Gastrocnemius medialis (tissue), 4 donors: ENCODE results near the gene BBOX1. TPM values are rescaled to one million over a fixed set of nuclear protein-coding genes. Genes with fewer than 3 reads are reported as not detected.
A peak's percentile ranks its signal among the peaks of the same experiment; 100 is the strongest.
"Not testable (repeated sequence)": the region's sequence is repeated elsewhere in the genome, so short reads cannot be mapped to it uniquely, and the experiment has no call there.

ENCODE experiments used
- ATAC-seq, 2 donors: fragments of 150-250 bp; one replicate each; pipeline ENCODE4 v1.9.1; 2016
- DNase-seq, 2 donors: peaks; one replicate each; pipeline ENCODE4 v3.0.0-alpha.2; 2019
- H3K27ac ChIP-seq, 4 donors: fragments of 200-600 bp; sonication (generic); 1 replicate in 1 of 4; 2 replicates in 3 of 4; pipeline ENCODE4 v1.5.1; 2016 to 2018; ENCODE audit warnings: mild to moderate bottlenecking in 2 of 4, moderate library complexity in 1 of 4
- H3K27me3 ChIP-seq, 3 donors: fragments of 200-600 bp; sonication (generic) in 2 of 3; 1 replicate in 1 of 3; 2 replicates in 2 of 3; pipeline versions ENCODE4 v1.5.1 to v1.6.0; 2016 to 2019; ENCODE audit warnings: mild to moderate bottlenecking in 1 of 3, moderate library complexity in 1 of 3
- H3K36me3 ChIP-seq, 2 donors: fragments of 200-600 bp; sonication (generic) in 1 of 2; one replicate each; pipeline ENCODE4 v1.5.1; 2017 to 2018
- H3K4me1 ChIP-seq, 2 donors: fragments of 200-600 bp; sonication (generic) in 1 of 2; one replicate each; pipeline ENCODE4 v1.5.1; 2016 to 2017; ENCODE audit warnings: mild to moderate bottlenecking in 2 of 2
- H3K4me3 ChIP-seq, 4 donors: fragments of 200-600 bp; sonication (generic) in 3 of 4; 1 replicate in 1 of 4; 2 replicates in 3 of 4; pipeline ENCODE4 v1.5.1; 2016 to 2019; ENCODE audit warnings: mild to moderate bottlenecking in 2 of 4
- H3K9me3 ChIP-seq, 3 donors: fragments of 200-600 bp; sonication (generic) in 2 of 3; 1 replicate in 1 of 3; 2 replicates in 2 of 3; pipeline ENCODE4 v1.5.1; 2016 to 2019
- POLR2A ChIP-seq, 2 donors: fragments of 450-650 bp; IDR thresholded peaks; one replicate each; pipeline ENCODE4 v1.6.1; 2017; ENCODE audit warnings: antibody characterized with exemption in 2 of 2, mild to moderate bottlenecking in 2 of 2, moderate library complexity in 2 of 2
- in situ Hi-C, 4 donors: fragments of 200-750 bp; cut with MboI; loops; one replicate each; pipeline versions ENCODE4 v1.15.0 to v1.8.0; 2017; ENCODE audit warnings: low sequenced_read_pairs in 4 of 4
- intact Hi-C: fragments of 100-400 bp; cut with DNase I; formaldehyde crosslinking; loops from one replicate; pipeline ENCODE4 v1.15.1; 2023; ENCODE audit warnings: low total_unique reads
- total RNA-seq, 4 donors: library from RNA; depleted of rRNA; stranded (reverse); fragments of >200 nt; gene quantifications; one replicate each; pipeline versions ENCODE4 v1.1.0 to v1.2.3, GENCODE V29; 2016
- TF ChIP-seq, protein P1 (sequence below), 5 experiments: fragments of 450-650 bp in 3 of 5; fragments of 200-600 bp in 2 of 5; sonication (generic) in 2 of 5; IDR thresholded peaks in 4 of 5; conservative IDR thresholded peaks in 1 of 5; 1 replicate in 4 of 5; 2 replicates in 1 of 5; pipeline ENCODE4 v1.5.1; 2016 to 2019; ENCODE audit warnings: antibody characterized with exemption in 5 of 5, mild to moderate bottlenecking in 3 of 5, moderate library complexity in 3 of 5

BBOX1 gene
- total RNA-seq, 4 donors from 2014 or later: 0.25 to 10.2 (median 0.65) TPM; not detected in 1

DNA sequence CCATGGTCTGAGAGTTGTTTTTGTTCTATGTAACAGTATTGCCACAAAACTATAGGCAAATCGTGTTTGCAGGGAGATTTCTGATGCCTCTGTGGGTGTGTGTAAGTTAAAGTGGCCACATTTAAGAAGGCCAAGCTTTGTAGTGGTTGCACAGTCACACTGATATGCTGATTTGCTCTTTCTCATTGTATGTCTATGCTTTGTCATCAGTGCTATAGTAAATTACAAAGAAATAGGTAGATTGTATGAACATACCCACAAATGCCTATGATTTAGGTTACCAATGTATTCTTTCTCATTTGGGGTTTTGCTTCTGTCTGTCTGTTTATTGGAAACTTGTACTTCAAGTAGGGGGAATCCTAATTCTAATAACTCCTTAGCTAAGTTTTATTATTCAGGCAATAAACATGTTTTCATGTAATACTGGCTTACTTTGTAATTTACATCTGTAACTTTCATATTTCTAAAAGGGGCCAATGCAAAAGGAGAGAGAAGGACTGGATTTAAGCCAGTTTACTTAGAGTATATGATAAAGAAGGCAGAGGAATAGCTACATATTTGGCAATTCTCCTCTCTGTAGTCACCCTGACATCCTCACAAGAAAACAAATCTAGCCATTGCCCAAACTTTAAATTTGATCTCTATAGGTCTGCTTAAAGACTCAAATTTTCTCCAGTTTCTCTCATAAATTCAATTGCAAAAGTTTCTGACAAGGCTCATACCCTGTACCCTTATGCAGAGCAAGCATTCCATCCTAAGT, 44.7 kb upstream of the BBOX1 start:
- peak overlapping the region in 3 of 4 donors; percentile 55 to 59 (median 56) for H3K4me3 ChIP-seq
- intact Hi-C loops: no loop called here
- ATAC-seq: no peak
- H3K27ac ChIP-seq: peak overlapping the region; percentile 29 to 72 (median 66)
- H3K36me3 ChIP-seq: no peaks in the 10 kb centered on the region
- DNase-seq: no peak
- no peaks in the 10 kb centered on the region for H3K27me3 ChIP-seq
- TF ChIP-seq, protein P1, sequence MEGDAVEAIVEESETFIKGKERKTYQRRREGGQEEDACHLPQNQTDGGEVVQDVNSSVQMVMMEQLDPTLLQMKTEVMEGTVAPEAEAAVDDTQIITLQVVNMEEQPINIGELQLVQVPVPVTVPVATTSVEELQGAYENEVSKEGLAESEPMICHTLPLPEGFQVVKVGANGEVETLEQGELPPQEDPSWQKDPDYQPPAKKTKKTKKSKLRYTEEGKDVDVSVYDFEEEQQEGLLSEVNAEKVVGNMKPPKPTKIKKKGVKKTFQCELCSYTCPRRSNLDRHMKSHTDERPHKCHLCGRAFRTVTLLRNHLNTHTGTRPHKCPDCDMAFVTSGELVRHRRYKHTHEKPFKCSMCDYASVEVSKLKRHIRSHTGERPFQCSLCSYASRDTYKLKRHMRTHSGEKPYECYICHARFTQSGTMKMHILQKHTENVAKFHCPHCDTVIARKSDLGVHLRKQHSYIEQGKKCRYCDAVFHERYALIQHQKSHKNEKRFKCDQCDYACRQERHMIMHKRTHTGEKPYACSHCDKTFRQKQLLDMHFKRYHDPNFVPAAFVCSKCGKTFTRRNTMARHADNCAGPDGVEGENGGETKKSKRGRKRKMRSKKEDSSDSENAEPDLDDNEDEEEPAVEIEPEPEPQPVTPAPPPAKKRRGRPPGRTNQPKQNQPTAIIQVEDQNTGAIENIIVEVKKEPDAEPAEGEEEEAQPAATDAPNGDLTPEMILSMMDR (IDR thresholded peaks at IDR 0.05 in 4 of 5, conservative IDR thresholded peaks at IDR 0.05 in 1 of 5): no peak
- TF ChIP-seq POLR2A (IDR thresholded peaks at IDR 0.05): no peak
- peaks cover 15 to 18% of the 10 kb centered on the region in 2 donors for H3K4me1 ChIP-seq
- no peaks in the 10 kb centered on the region for H3K9me3 ChIP-seq
- in situ Hi-C loops: no loop called here

DNA sequence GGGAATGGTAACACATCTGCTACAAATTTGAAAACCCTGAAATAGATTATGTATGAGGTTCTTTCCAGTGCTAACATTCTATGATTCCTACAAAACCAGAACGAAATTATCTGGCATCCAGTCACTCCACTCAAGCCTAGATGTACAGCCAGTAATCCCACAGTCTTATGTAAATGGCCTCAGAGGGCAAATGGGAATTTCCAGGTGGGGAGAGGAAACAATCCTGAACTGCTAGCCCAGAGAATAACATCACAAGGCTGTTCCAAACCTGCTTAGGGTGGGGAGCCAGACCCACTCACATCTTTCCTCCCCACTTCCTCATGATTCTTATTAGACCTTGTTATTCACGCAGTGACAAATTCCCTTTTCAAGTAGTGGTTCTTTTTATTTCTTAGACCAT, 43.2 kb upstream of the BBOX1 start:
- peaks cover 4 to 12% of the 10 kb centered on the region in 2 donors for H3K4me1 ChIP-seq
- H3K4me3 ChIP-seq: peak overlapping the region in 2 of 4 donors; percentile 11 to 59
- intact Hi-C loops (no loop called here), in situ Hi-C loops (no loop called here)
- no peaks in the 10 kb centered on the region for H3K27me3 ChIP-seq
- H3K36me3 ChIP-seq: no peaks in the 10 kb centered on the region
- DNase-seq (no peak), ATAC-seq (no peak)
- H3K9me3 ChIP-seq: no peaks in the 10 kb centered on the region
- TF ChIP-seq, protein P1 (IDR thresholded peaks at IDR 0.05 in 4 of 5, conservative IDR thresholded peaks at IDR 0.05 in 1 of 5): no peak
- peak overlapping the region in 1 of 4 donors; percentile 7 for H3K27ac ChIP-seq

DNA sequence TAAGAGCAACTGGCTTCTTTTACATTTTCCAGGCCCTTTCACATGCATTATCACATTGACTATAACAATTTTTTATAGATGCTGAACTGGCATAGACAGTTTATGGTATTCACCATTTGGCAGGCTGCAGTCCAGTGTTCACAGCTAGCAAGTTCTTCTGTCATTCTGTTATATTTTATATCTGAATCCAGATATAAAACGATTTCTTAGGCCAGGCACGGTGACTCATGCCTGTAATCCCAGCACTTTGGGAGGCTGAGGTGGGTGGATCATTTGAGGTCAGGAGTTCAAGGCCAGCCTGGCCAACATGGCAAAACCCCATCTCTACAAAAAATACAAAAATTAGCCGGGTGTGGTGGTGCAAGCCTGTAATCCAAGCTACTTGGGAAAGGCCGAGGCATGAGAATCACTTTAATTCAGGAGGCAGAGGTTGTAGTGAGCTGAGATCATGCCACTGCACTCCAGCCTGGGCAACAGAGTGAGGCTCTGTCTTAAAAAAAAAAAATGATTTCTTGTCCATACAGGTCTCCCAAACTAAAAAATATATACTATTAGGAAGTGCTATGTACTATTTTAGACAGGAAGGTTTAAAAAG, 39.4 kb upstream of the BBOX1 start:
- in situ Hi-C loops, intact Hi-C loops: not testable (repeated sequence)
- DNase-seq: peak in 1 of 2 donors; percentile 15

DNA sequence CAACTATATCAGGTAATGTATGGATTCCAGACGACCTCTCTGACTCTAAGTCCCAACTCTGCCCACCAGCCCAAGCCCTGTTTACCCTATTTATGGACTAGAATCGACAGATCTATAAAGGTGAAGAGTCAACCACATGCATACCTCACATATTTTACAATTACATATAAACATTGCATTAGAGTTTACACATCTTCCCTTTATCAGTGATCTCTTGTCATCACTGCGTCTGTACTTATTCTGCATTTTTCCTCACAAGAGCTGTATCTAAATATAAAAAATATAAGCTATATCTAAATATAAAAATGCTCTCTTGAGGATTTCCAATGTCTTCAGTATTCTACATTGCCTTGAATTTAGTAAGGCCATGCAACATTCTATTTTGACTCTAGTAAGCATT, 38.2 kb upstream of the BBOX1 start:
- Histone ChIP-seq H3K4me1 (no peaks in the 10 kb centered on the region), H3K4me3 (no peak overlapping the region), H3K9me3 (no peaks in the 10 kb centered on the region), H3K36me3 (no peaks in the 10 kb centered on the region), H3K27ac (no peak overlapping the region), H3K27me3 (no peaks in the 10 kb centered on the region)
- in situ Hi-C loops (no loop called here), intact Hi-C loops (no loop called here)
- TF ChIP-seq, protein P1 (IDR thresholded peaks at IDR 0.05 in 4 of 5, conservative IDR thresholded peaks at IDR 0.05 in 1 of 5): no peak
- TF ChIP-seq POLR2A (IDR thresholded peaks at IDR 0.05): no peak
- ATAC-seq: no peak
- DNase-seq: no peak

More for the DNA sequence above, 39.4 kb upstream of the BBOX1 start:
- H3K4me1 ChIP-seq, H3K4me3 ChIP-seq, H3K9me3 ChIP-seq, H3K36me3 ChIP-seq, ATAC-seq, H3K27ac ChIP-seq, H3K27me3 ChIP-seq: not testable (repeated sequence)

DNA sequence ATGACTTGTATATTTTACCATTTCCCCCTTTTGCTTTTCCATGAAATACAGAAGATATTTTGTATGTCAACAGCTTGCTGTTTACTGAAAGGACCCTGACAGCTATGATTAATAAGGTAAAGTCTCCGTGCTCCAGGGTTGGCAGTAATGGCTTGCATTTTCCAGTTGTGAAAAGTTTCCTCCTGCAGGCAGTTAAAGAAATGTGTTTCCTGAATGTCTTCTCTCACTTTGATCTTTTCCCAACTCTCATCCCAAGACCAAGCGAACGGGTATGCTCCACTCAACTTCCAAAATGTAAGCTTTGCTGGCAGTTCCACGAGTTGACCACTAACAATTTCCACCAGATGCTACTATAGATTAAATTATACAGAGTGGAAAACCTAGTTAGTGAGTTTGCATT, 37.8 kb upstream of the BBOX1 start:
- TF ChIP-seq, protein P1 (IDR thresholded peaks at IDR 0.05 in 4 of 5, conservative IDR thresholded peaks at IDR 0.05 in 1 of 5): no peak
- no peak for TF ChIP-seq POLR2A (IDR thresholded peaks at IDR 0.05)
- Histone ChIP-seq H3K9me3 (no peaks in the 10 kb centered on the region), H3K27ac (no peak overlapping the region), H3K36me3 (no peaks in the 10 kb centered on the region), H3K4me1 (no peaks in the 10 kb centered on the region), H3K27me3 (no peaks in the 10 kb centered on the region), H3K4me3 (no peak overlapping the region)
- no peak for ATAC-seq
- in situ Hi-C loops (no loop called here), intact Hi-C loops (no loop called here)
- DNase-seq: no peak
